Activated CD4-positive, CD25-positive, alpha-beta regulatory T cell treated with anti-CD3 and anti-CD28 coated beads, Interleukin-2, amount 50 U/mL, for 72 hours (primary cell): ENCODE measurements around the gene CNMD.

Experiments
- DNase-seq: peaks from one replicate; pipeline ENCODE4 v3.0.0; 2021

The CNMD gene

GRCh38 chr13:52739468-52740071, at the start of gene CNMD:
TSS of gene CNMD (minus strand) at chr13:52739820. CDS start at chr13:52739701, 119 bp downstream.
- no peak for DNase-seq

- no peak for DNase-seq
Observed at GRCh38 chr13:52788011-52788410, 48.4 kb upstream of the CNMD start.

- DNase-seq: no peak
Observed at GRCh38 chr13:52787235-52787634, 47.6 kb upstream of the CNMD start.

GRCh38 chr13:52786766-52787165, 47.1 kb upstream of the CNMD start:
- no peak for DNase-seq

GRCh38 chr13:52785739-52786138, 46.1 kb upstream of the CNMD start:
- DNase-seq: no peak

- DNase-seq: no peak
Observed at GRCh38 chr13:52784591-52785340, 45.1 kb upstream of the CNMD start.

- DNase-seq: no peak
Observed at GRCh38 chr13:52783943-52784342, 44.3 kb upstream of the CNMD start.

- no peak for DNase-seq
Observed at GRCh38 chr13:52782471-52783448, 43.1 kb upstream of the CNMD start.

- DNase-seq: no peak
Observed at GRCh38 chr13:52780611-52781010, 41.0 kb upstream of the CNMD start.

- DNase-seq: no peak
Observed at GRCh38 chr13:52780092-52780491, 40.5 kb upstream of the CNMD start.

- DNase-seq: no peak
Observed at GRCh38 chr13:52779103-52779502, 39.5 kb upstream of the CNMD start.

- DNase-seq: no peak
Observed at GRCh38 chr13:52776726-52777125, 37.1 kb upstream of the CNMD start.

- DNase-seq: no peak
Observed at GRCh38 chr13:52775511-52775910, 35.9 kb upstream of the CNMD start.

GRCh38 chr13:52767949-52768516, 28.4 kb upstream of the CNMD start:
- no peak for DNase-seq

GRCh38 chr13:52765611-52766390, 26.2 kb upstream of the CNMD start:
- DNase-seq: no peak

GRCh38 chr13:52760077-52760476, 20.5 kb upstream of the CNMD start:
- DNase-seq: no peak

GRCh38 chr13:52758114-52758513, 18.5 kb upstream of the CNMD start:
- no peak for DNase-seq

GRCh38 chr13:52751196-52751595, 11.6 kb upstream of the CNMD start:
- no peak for DNase-seq

- no peak for DNase-seq
Observed at GRCh38 chr13:52750713-52751112, 11.1 kb upstream of the CNMD start.

GRCh38 chr13:52749419-52749818, 9.8 kb upstream of the CNMD start:
- DNase-seq: no peak

- no peak for DNase-seq
Observed at GRCh38 chr13:52746141-52746540, 6.5 kb upstream of the CNMD start.

GRCh38 chr13:52744842-52745375, 5.3 kb upstream of the CNMD start:
- no peak for DNase-seq
